HEK293 (cell line): ENCODE results near the gene YARS1.

Experiments used
- CTCF ChIA-PET: fragments of 350-600 bp; formaldehyde crosslinking; extraction: SDS; loops from one replicate; lab custom pipeline; 2021; ENCODE audit warnings: antibody characterized with exemption; lab: Yijun Ruan, JAX
- POLR2A ChIA-PET: fragments of 300-600 bp; formaldehyde crosslinking; extraction: SDS; loops from one replicate; lab custom pipeline; 2020; ENCODE audit warnings: antibody characterized with exemption, inconsistent platforms; lab: Yijun Ruan, JAX
- H3K27ac ChIP-seq: fragments of 200-500 bp; sonication (Bioruptor generic); 2 replicates; pipeline ENCODE4 v1.5.1; 2014; ENCODE audit warnings: low read depth, low read length, control low read depth, inconsistent platforms; ENCODE audit errors: extremely low read depth
- H3K36me3 ChIP-seq, 2 experiments: fragments of 200-500 bp in 1 of 2; sonication (Bioruptor generic) in 1 of 2; 1 replicate in 1 of 2; 2 replicates in 1 of 2; pipeline ENCODE4 v1.5.1; 2014 to 2017; ENCODE audit warnings: inconsistent platforms in 2 of 2, low read length in 2 of 2; ENCODE audit not compliant: control insufficient read depth in 2 of 2, insufficient read depth in 1 of 2
- H3K4me1 ChIP-seq: fragments of 200-500 bp; sonication (Bioruptor generic); 2 replicates; pipeline ENCODE4 v1.5.1; 2014; ENCODE audit warnings: mild to moderate bottlenecking, low read length, inconsistent platforms; ENCODE audit not compliant: control insufficient read depth, insufficient read depth
- H3K4me3 ChIP-seq: 2 replicates; pipeline ENCODE4 v1.5.1; 2011; ENCODE audit warnings: low read depth, mild to moderate bottlenecking, control low read depth, low read length, moderate library complexity
- H3K9me3 ChIP-seq: fragments of 200-500 bp; sonication (Bioruptor generic); 2 replicates; pipeline ENCODE4 v1.5.1; 2014; ENCODE audit warnings: low read depth, low read length, inconsistent platforms; ENCODE audit not compliant: control insufficient read depth, insufficient read depth
- GFI1B ChIP-seq: fragments of 450-650 bp; formaldehyde crosslinking; IDR thresholded peaks from 2 replicates; pipeline ENCODE4 v1.5.1; 2016; ENCODE audit warnings: missing biosample characterization, missing genetic modification characterization
- HOXC10 ChIP-seq: sonication (generic); formaldehyde crosslinking; IDR thresholded peaks from 2 replicates; pipeline ENCODE4 v1.8.1; 2023; ENCODE audit warnings: mild to moderate bottlenecking, missing genetic modification reagents
- MYNN ChIP-seq: fragments of 450-650 bp; formaldehyde crosslinking; IDR thresholded peaks from 2 replicates; pipeline ENCODE4 v1.5.1; 2016; ENCODE audit warnings: missing biosample characterization, missing genetic modification characterization, borderline replicate concordance
- SCRT2 ChIP-seq: fragments of 450-650 bp; formaldehyde crosslinking; IDR thresholded peaks from 2 replicates; pipeline ENCODE4 v1.5.1; 2016; ENCODE audit warnings: missing biosample characterization, missing genetic modification characterization
- YY2 ChIP-seq: fragments of 450-650 bp; formaldehyde crosslinking; IDR thresholded peaks from 2 replicates; pipeline ENCODE4 v1.5.1; 2016; ENCODE audit warnings: missing biosample characterization, missing genetic modification characterization
- ZBTB21 ChIP-seq: fragments of 450-650 bp; formaldehyde crosslinking; IDR thresholded peaks from 2 replicates; pipeline ENCODE4 v1.5.1; 2017; ENCODE audit warnings: missing biosample characterization, missing genetic modification characterization
- ZEB2 ChIP-seq: fragments of 450-650 bp; formaldehyde crosslinking; IDR thresholded peaks from 2 replicates; pipeline ENCODE4 v1.5.1; 2016; ENCODE audit warnings: missing biosample characterization, missing genetic modification characterization
- ZNF10 ChIP-seq: fragments of 450-650 bp; formaldehyde crosslinking; IDR thresholded peaks from 2 replicates; pipeline ENCODE4 v1.5.1; 2017; ENCODE audit warnings: missing biosample characterization, missing genetic modification characterization
- ZNF114 ChIP-seq: fragments of 450-650 bp; formaldehyde crosslinking; IDR thresholded peaks from 2 replicates; pipeline ENCODE4 v1.5.0; 2017; ENCODE audit warnings: missing biosample characterization, missing genetic modification characterization
- ZNF140 ChIP-seq: fragments of 450-650 bp; formaldehyde crosslinking; IDR thresholded peaks from 2 replicates; pipeline ENCODE4 v1.5.1; 2016; ENCODE audit warnings: missing biosample characterization, missing genetic modification characterization
- ZNF155 ChIP-seq: fragments of 450-650 bp; formaldehyde crosslinking; IDR thresholded peaks from 2 replicates; pipeline ENCODE4 v1.5.1; 2016; ENCODE audit warnings: missing biosample characterization, missing genetic modification characterization
- ZNF16 ChIP-seq: fragments of 450-650 bp; formaldehyde crosslinking; IDR thresholded peaks from 2 replicates; pipeline ENCODE4 v1.5.1; 2016; ENCODE audit warnings: low read depth, missing biosample characterization, missing genetic modification characterization
- ZNF366 ChIP-seq: fragments of 450-650 bp; formaldehyde crosslinking; conservative IDR thresholded peaks from 2 replicates; pipeline ENCODE4 v1.5.1; 2016; ENCODE audit warnings: missing biosample characterization, missing genetic modification characterization
- ZNF391 ChIP-seq: fragments of 450-650 bp; formaldehyde crosslinking; IDR thresholded peaks from 2 replicates; pipeline ENCODE4 v1.5.1; 2016; ENCODE audit warnings: low read depth, missing biosample characterization, missing genetic modification characterization, borderline replicate concordance
- ZNF48 ChIP-seq: fragments of 450-650 bp; formaldehyde crosslinking; IDR thresholded peaks from 2 replicates; pipeline ENCODE4 v1.5.1; 2016; ENCODE audit warnings: missing biosample characterization, missing genetic modification characterization
- ZNF529 ChIP-seq: fragments of 450-650 bp; formaldehyde crosslinking; IDR thresholded peaks from 2 replicates; pipeline ENCODE4 v1.5.1; 2017; ENCODE audit warnings: missing genetic modification characterization, missing biosample characterization; ENCODE audit not compliant: insufficient replicate concordance
- ZNF548 ChIP-seq: fragments of 450-650 bp; formaldehyde crosslinking; IDR thresholded peaks from 2 replicates; pipeline ENCODE4 v1.5.1; 2016; ENCODE audit warnings: missing biosample characterization, missing genetic modification characterization
- ZNF677 ChIP-seq: fragments of 450-650 bp; IDR thresholded peaks from 2 replicates; pipeline ENCODE4 v1.5.0; 2018; ENCODE audit warnings: missing biosample characterization, mild to moderate bottlenecking, missing genetic modification characterization, moderate library complexity
- ZNF76 ChIP-seq: fragments of 450-650 bp; formaldehyde crosslinking; IDR thresholded peaks from 2 replicates; pipeline ENCODE4; 2016; ENCODE audit warnings: low read depth, missing biosample characterization, missing genetic modification characterization, borderline replicate concordance
- ZNF837 ChIP-seq: fragments of 450-650 bp; formaldehyde crosslinking; IDR thresholded peaks from 2 replicates; pipeline ENCODE4 v1.5.1; 2016; ENCODE audit warnings: missing biosample characterization, missing genetic modification characterization
- TF ChIP-seq, protein P1 (sequence below): fragments of 450-650 bp; IDR thresholded peaks from 2 replicates; pipeline ENCODE4 v1.5.1; 2018; ENCODE audit warnings: missing biosample characterization, missing genetic modification characterization
- TF ChIP-seq, protein P2 (sequence below): fragments of 450-650 bp; formaldehyde crosslinking; IDR thresholded peaks from 2 replicates; pipeline ENCODE4 v1.5.1; 2016; ENCODE audit warnings: missing biosample characterization, missing genetic modification characterization
- TF ChIP-seq, protein P3 (sequence below): fragments of 450-650 bp; formaldehyde crosslinking; IDR thresholded peaks from 2 replicates; pipeline ENCODE4 v1.5.1; 2016; ENCODE audit warnings: missing biosample characterization, missing genetic modification characterization
- TF ChIP-seq, protein P4 (sequence below): fragments of 450-650 bp; formaldehyde crosslinking; IDR thresholded peaks from 2 replicates; pipeline ENCODE4 v1.5.1; 2016; ENCODE audit warnings: missing biosample characterization, missing genetic modification characterization

The YARS1 gene

DNA sequence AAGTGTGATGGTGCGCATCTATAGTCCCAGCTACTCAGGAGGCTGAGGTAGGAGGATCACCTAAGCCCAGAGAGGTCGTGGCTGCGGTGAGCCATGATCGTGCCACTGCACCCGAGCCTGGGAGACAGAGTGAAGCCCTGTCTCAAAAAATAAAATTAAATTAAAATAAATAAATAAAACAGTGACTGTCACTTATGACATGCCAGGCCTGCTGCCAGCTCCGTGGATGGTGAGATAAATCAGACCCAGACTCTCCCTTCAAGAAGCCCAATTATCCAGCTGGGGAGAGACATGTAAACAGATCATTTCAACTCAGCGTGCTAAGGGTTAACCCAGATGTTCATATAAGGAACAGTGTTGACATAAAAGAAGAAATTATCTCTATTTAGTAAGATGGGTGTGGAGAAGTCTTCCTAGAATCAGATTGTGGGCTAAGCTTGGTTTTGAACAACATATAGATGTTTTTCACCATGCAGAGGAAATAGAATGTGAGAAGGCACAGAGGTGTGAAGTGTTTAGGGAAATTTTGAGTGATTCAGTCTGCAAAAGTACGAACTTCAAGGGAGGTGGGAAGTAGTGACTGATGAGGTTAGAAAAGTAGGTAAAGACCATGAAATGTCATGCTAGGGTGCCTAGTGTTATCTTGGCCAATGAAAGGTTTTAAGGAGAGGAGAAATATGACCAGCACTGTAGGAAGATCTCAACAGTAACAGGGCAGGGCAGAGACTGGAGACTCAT is 18.3 kb downstream of the YARS1 start:
- Histone ChIP-seq H3K4me3 (no peak overlapping the region), H3K9me3 (no peaks in the 10 kb centered on the region), H3K36me3 (peaks cover 42 to 76% of the 10 kb centered on the region in 2 experiments), H3K4me1 (no peaks in the 10 kb centered on the region), H3K27ac (no peak overlapping the region)
- POLR2A ChIA-PET, result no interaction called here
- CTCF ChIA-PET, result interaction anchor here (0.6 to 0.9 kb wide), 3 partner anchors 26 to 1102 kb away, joined by 3 to 6 read pairs (median 3); no protein-coding TSS in a partner anchor
- no peak for TF ChIP-seq GFI1B
- TF ChIP-seq, protein P1, sequence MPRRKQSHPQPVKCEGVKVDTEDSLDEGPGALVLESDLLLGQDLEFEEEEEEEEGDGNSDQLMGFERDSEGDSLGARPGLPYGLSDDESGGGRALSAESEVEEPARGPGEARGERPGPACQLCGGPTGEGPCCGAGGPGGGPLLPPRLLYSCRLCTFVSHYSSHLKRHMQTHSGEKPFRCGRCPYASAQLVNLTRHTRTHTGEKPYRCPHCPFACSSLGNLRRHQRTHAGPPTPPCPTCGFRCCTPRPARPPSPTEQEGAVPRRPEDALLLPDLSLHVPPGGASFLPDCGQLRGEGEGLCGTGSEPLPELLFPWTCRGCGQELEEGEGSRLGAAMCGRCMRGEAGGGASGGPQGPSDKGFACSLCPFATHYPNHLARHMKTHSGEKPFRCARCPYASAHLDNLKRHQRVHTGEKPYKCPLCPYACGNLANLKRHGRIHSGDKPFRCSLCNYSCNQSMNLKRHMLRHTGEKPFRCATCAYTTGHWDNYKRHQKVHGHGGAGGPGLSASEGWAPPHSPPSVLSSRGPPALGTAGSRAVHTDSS (tag by site-specific recombination), result no peak
- no peak for TF ChIP-seq ZNF366 (tag by site-specific recombination)
- no peak for TF ChIP-seq ZNF76 (tag by site-specific recombination)
- TF ChIP-seq ZNF10 (tag by site-specific recombination), result no peak
- TF ChIP-seq ZNF391 (tag by site-specific recombination), result no peak

DNA sequence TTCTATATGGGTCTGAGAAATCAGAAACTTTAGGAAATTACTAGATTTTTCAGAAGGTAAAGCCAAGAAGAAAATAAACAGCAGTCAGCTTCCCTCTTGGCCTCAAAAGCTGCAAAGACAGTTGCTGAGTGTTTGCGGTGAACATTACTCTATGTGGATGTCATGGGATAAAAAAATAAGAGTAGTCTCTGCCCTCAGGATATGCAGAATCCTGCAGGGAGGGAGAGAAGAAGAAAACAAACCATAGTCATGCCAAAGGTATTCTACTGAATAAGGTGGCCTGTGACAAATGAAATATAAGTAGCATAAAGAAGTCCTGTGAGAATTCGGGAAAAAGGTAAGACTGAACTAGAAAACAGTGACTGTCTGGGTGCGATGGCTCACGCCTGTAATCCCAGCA is 19.0 kb downstream of the YARS1 start:
- Histone ChIP-seq H3K4me3 (no peak overlapping the region), H3K4me1 (no peaks in the 10 kb centered on the region), H3K9me3 (no peaks in the 10 kb centered on the region), H3K27ac (no peak overlapping the region)
- POLR2A ChIA-PET, result no interaction called here
- no peak for TF ChIP-seq HOXC10 (CRISPR knock-in tag)
- no peak for TF ChIP-seq ZNF529 (tag by site-specific recombination)
- no peak for TF ChIP-seq ZNF16 (tag by site-specific recombination)
- no peak for TF ChIP-seq ZNF114 (tag by site-specific recombination)
- TF ChIP-seq, protein P2, sequence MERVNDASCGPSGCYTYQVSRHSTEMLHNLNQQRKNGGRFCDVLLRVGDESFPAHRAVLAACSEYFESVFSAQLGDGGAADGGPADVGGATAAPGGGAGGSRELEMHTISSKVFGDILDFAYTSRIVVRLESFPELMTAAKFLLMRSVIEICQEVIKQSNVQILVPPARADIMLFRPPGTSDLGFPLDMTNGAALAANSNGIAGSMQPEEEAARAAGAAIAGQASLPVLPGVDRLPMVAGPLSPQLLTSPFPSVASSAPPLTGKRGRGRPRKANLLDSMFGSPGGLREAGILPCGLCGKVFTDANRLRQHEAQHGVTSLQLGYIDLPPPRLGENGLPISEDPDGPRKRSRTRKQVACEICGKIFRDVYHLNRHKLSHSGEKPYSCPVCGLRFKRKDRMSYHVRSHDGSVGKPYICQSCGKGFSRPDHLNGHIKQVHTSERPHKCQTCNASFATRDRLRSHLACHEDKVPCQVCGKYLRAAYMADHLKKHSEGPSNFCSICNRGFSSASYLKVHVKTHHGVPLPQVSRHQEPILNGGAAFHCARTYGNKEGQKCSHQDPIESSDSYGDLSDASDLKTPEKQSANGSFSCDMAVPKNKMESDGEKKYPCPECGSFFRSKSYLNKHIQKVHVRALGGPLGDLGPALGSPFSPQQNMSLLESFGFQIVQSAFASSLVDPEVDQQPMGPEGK, result no peak
- TF ChIP-seq ZNF76 (tag by site-specific recombination), result no peak
- no peak for TF ChIP-seq ZNF155 (tag by site-specific recombination)
- no peak for TF ChIP-seq ZEB2 (tag by site-specific recombination)
- TF ChIP-seq, protein P3, sequence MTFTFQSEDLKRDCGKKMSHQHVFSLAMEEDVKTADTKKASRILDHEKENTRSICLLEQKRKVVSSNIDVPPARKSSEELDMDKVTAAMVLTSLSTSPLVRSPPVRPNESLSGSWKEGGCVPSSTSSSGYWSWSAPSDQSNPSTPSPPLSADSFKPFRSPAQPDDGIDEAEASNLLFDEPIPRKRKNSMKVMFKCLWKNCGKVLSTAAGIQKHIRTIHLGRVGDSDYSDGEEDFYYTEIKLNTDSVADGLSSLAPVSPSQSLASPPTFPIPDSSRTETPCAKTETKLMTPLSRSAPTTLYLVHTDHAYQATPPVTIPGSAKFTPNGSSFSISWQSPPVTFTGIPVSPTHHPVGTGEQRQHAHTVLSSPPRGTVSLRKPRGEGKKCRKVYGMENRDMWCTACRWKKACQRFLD (tag by site-specific recombination), result no peak
- no peak for TF ChIP-seq ZNF837 (tag by site-specific recombination)
- no peak for TF ChIP-seq ZNF677
- no peak for TF ChIP-seq SCRT2 (tag by site-specific recombination)
- no peak for TF ChIP-seq ZNF140 (tag by site-specific recombination)
- TF ChIP-seq YY2 (tag by site-specific recombination), result no peak
- no peak for TF ChIP-seq ZNF366 (tag by site-specific recombination)
- TF ChIP-seq MYNN (tag by site-specific recombination), result no peak
- no peak for TF ChIP-seq ZNF48
- TF ChIP-seq, protein P4, sequence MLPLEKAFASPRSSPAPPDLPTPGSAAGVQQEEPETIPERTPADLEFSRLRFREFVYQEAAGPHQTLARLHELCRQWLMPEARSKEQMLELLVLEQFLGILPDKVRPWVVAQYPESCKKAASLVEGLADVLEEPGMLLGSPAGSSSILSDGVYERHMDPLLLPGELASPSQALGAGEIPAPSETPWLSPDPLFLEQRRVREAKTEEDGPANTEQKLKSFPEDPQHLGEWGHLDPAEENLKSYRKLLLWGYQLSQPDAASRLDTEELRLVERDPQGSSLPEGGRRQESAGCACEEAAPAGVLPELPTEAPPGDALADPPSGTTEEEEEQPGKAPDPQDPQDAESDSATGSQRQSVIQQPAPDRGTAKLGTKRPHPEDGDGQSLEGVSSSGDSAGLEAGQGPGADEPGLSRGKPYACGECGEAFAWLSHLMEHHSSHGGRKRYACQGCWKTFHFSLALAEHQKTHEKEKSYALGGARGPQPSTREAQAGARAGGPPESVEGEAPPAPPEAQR (tag by site-specific recombination), result no peak
- TF ChIP-seq ZBTB21 (tag by site-specific recombination), result no peak
- no peak for TF ChIP-seq ZNF548 (tag by site-specific recombination)
- TF ChIP-seq, all 188 proteins: peak for 0
- H3K36me3 ChIP-seq, result peaks cover 46 to 79% of the 10 kb centered on the region in 2 experiments
- CTCF ChIA-PET, result interaction anchor here (0.6 to 0.7 kb wide), 2 partner anchors 25 to 62 kb away, joined by 3 to 4 read pairs; no protein-coding TSS in a partner anchor
